LHCN-M2 (cell line): ENCODE results near the gene MROH7. TPM values are rescaled to one million over a fixed set of nuclear protein-coding genes. Genes with fewer than 3 reads are reported as not detected.

Source experiments
- DNase-seq: peaks from one replicate; pipeline ENCODE4 v3.0.0-alpha.2; 2012; ENCODE audit warnings: low read depth
- polyA plus RNA-seq: library from polyadenylated mRNA; unstranded; fragments of >200 nt; gene quantifications from one replicate; pipeline ENCODE4 v1.2.1, GENCODE V29; 2012; ENCODE audit warnings: missing spikeins
- total RNA-seq: library from RNA; depleted of rRNA; stranded (reverse); fragments of >200 nt; gene quantifications from 2 replicates; pipeline ENCODE4 v1.2.3, GENCODE V29; 2014; rRNA removed

MROH7 gene
- total RNA-seq, result not detected in 2 replicates
- polyA plus RNA-seq, result 0.02 TPM

DNA sequence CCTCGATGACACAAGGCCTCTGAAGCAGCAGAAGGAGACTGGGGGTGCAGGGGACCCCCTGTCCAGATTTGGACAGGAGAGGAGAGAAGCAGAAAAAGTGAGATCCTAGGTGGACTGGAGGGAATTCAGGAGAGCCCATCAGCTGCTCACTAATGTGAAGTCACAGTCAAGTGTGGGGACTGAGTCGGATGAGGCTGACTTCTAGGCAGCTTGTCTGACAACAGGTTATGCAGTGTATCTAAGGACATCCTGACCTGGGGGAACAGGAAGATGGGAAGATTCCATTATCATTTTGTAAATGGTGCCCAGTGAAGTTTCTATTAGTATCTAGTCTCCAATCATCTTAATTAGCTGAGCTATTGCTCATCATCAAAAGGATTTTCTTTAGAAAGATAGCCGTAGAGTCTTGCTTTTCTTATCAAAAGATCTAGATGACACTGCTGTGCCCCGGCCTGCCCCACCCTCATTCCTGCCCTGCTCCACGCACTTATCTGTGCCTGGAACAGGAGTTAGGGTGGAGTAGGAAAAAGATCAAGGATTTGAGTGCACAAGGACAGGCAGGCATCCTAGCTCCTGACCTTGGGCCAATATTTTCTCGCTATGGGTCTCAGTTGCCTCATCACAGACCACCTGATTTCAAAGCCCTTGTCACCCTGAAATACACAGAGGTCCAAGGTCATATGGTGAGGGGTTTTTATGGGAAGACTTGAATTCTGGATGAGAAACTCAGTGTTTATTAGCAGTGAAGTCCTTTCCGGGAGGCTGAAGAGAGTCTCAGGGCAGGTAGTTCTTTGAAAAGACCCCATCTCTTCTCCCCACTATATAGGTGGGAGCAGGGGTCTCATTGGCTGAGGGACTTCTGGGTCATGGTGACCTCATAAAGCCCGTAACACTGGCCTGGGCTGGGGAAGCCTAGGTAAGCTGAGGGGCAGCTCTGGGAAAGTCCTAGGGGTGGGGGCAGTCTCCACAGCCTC lies at the start of gene MROH7:
MROH7 (plus strand) TSS at position 924 of the 974 bp plus-strand sequence. CDS start 11,141 bp downstream, outside the sequence.
- DNase-seq, result no peak

DNA sequence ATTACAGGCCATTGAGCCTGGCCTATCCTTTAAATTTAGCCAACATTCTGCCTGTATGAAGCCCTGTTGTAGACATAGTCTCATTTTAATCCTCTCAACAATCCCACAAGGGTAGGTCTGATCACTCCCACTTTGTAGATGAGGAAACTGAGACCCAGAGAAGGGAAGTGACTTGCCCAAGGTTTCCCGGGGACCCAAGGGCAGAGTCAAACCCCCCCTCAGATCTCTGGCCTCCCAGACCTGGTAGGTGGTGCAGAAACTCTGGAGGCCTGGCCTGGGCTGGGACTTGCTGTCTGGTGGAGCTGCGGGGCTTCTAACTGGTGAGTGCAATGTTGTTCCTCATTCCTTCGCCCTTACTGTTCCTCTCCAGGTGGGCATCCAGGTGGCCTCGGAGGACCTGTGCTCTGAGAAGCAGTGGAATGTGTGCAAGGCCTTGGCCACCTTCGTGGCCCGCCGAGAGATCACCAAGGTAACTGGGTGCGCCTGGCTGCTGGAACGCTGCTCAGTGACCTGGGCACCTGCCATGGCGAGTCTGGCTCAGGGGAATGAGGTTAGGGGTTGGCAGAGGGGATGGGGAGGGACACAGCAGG lies 47.9 kb upstream of the MROH7 start:
- DNase-seq, result no peak

DNA sequence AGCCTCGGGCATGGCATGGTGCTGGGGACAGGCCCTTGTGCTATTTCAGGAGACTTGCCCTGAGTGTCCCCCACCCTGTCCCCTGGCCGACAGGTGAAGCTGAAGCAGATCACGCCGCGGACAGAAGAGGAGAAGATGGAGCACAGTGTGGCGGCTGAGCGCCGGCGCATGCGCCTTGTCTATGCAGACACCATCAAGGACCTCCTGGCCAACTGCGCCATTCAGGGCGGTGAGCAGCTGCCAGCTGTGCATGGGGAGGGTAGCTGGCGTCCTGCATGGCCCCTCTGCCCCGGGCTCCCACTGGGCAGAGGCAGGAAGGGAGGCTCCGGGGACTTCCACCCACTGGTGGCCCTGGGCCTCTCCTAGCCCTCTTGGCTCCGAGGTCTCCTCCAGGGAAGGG lies 47.1 kb upstream of the MROH7 start:
- DNase-seq, result no peak

DNA sequence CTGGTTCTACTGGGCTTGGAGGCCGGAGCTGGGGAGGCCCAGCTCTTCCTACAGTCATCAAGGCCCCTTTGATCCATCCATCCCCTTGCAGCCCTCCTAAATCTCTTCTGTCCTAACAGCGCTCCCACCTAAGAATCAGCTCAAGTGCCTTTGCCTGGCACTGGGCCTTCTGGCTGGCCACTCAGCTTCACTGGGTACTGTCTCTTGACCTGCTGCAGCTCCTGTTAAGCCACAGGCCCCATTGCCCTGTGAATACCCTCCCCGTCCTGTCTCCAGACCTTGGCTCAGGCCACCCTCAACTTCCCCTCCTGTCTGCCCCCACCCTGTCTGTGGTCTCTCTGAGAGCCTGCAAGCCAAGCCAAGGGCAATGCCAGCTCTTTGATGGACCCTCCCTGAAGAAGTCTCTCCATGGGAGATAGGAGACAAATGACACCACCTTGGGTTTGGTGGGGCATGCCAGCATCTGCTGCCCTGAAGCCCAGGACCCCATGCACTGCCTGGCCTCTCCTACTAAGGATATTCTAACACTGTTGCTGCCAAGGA lies 45.6 kb upstream of the MROH7 start:
- no peak for DNase-seq

DNA sequence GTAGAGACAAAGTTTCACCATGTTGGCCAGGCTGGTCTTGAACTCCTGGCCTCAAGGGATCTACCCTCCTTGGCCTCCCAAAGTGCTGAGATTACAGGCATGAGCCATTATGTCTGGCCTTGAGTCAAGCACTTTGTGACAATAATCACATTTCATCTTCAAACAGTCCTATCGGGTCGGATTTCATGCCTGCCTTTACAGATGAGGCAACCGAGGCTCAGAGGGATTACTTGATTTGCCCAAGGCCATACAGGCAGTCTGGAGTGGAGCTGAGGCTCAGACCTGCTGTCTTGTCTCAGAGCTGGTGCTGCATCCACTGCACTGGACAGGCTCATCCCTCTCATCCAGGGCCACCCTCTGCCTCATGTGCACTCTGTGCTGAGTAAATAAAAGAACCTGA lies 44.8 kb upstream of the MROH7 start:
- no peak for DNase-seq

DNA sequence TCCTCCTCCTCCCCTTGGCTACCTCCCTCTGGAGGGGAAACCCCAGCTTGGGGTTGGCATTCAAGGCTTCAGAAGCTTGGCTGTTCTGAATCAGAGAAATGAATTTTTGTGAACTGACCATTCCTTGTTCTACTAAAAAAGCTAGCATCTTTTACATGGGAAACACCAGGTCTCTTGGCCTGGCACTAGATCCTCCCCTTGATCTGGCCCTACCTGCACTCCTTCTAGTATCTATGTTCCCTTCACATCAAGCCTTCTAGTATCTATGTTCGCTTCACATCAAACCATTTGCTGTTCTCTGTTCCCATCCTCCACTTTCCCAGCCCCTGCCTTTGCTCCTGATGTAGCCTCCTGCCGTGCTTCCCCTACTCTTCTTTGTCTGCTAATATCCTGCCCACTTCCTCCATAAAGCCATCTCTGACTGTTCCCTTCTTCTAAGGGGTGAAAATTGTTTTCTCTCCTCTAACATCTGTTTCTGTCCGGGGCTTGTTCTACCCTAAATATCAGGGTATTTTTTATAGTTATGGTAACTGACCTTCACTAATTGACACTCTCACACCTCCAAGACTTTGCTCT lies 44.0 kb upstream of the MROH7 start:
- DNase-seq, result no peak

DNA sequence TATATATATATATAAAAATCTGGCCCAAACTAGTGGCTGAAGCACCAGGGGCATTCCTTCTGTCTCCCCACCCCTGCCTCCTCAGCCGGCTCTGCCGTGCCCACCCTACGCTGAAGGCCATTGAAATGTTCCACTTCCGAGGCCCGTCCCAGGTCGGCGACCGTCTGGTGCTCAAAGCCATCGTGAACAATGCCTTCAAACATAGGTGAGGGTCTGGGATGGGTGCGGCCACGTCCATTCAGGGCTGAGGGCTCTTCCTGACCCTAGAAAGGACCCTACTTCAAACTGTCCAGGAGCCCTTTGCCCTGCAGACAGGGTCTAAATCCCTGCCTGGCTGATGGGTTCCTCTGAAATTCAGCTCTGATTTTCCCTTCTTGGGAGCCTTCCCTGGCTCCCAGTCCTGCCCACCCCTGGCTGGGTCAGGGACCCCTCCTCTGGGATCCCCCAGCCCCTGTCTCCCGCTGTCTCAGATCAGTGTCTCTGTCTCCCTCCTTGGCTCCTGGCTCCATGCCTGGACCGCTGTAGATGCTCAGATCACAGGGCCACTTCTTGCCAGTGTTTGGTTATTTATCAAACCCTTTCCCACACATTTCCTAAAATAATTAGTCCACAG lies 42.3 kb upstream of the MROH7 start:
- DNase-seq, result no peak

DNA sequence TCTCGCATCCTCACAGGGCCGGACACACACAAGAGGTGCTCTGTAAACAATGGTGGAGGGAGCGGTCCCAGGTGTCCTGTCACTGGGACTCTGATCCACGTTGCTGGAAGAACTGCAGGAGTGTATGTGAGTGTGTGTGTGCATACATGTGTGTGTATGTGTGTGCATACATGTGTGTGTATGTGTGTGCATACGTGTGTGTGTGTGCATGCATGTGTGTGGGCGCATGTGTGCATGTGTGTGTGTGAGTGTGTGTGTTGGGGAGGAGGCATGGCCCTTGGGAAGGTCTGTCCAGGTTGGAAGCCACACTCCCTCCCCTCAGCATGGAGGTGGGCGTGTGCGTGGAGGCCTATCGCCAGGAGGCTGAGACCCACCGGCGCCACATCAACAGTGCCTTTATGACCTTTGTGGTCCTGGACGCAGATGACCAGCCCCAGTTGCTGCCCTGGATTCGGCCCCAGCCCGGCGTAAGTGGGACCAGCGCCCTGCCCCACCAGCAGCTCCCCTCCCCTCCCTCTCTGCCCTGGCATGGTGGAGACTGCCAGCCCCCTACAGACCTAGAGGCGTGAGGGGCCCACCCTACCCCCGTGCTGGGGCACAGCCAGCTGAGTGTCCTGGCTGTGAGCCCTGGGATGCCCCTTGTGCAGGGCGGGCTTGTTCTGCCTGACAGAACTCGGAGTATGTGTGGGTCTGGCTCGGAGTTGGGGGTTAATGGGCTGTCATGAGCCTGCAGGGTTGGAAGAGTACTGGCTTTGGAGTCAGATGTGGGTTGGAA lies 40.5 kb upstream of the MROH7 start:
- no peak for DNase-seq

DNA sequence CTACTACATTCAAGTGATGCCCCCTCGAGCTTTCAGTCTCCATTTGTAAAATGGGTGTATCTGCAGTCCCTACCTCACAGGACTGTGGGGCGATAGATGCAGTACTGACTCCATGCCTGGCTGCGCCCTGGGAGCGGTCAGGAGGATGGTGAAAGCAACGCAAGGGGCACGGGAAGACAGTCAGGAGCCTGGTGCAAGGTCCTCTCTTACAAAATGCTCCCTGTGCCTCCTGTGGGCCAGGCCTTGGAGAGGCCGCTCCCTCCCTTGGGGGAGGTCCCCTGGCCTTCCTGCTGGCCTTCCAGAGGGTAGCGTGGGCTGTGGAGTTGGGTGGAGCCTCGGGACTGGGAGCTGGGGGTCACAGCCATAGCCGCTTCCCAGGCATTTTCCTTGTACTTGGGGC lies 39.9 kb upstream of the MROH7 start:
- no peak for DNase-seq

DNA sequence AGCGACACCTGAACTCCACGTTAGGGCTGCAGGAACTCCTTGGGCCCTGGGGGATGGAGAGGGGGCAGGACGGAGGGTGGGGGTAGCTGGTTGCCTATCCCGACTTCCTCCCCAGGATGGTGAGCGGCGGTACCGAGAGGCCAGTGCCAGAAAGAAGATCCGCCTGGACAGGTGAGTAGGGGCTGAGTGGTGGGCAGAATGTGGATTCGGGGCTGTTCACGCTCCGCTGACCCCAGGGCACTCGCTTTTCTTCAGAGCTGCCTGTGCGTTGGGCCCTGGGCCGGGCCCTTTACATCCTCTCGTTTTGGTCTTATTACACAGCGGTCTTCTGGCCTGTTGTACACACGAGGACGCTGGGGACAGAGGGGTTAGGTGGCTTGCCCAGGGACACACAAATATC lies 39.0 kb upstream of the MROH7 start:
- DNase-seq, result no peak

DNA sequence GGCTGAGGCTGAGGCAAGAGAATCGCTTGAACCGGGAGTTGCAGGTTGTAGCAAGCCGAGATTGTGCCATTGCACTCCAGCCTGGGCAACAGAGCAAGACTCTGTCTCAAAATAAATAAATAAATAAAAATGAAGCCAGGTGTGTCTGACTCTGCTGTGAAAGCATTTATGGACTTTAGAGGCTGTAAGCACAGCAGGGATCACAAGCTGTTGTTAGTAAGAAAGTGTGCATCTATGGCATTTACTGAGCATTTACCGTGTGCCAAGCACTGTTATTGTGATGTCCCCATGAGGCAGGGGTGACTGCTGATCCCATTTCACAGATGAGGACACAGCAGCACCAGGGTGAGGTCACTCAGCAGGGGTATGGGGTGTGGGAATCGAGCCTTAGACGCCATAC lies 38.3 kb upstream of the MROH7 start:
- DNase-seq, result no peak

DNA sequence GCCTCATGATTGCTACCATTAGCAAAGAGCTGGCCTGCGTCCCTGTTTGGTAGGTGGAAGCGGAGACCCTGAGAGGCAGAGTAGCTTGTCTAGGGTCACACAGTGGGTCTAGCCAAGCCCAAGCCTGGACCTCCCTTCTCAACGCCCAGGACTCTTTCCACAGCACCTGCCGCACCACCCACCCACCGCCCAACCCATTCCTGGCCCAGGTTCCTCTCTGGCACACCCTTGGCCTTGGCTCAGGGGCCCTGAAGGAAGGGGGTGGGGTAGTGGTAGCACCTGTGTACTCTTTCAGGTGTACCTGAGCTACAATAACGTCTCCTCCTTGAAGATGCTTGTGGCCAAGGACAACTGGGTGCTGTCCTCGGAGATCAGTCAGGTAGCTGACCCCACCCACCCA lies 37.5 kb upstream of the MROH7 start:
- no peak for DNase-seq

DNA sequence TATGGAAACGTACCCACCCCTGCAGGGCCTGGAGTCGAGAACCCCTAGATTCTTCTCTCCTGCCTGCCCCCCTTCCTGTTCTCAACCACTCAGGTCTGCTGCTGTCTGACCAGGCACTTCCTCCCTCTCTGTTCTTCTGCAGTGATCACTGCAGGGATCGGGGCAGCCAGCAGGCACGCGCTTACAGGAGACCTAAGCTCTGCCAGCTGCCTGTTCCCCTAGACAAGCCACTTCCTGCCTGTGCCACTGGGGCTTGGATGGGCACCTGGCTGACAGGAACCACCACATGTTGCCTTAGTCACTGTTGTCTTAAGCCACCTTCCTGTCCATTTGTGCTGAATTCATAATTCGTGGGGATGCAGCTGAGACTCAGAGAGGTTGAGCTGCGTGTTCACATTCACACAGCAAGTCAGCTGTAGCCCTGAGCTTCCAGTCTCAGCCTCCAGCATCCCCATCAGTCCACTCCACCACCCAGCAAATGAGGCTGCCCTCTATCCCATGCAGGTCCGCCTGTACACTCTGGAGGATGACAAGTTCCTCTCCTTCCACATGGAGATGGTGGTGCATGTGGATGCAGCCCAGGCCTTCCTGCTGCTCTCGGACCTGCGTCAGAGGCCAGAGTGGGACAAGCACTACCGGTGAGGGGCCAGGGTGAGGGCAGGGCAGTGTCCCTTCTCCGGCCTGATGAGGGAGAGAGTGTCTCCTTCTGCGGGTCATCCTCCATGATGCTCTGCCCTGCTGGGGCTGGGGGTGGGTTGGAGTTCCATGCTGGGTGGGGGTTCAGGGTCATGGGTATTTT lies 36.8 kb upstream of the MROH7 start:
- peak; percentile 36 for DNase-seq

DNA sequence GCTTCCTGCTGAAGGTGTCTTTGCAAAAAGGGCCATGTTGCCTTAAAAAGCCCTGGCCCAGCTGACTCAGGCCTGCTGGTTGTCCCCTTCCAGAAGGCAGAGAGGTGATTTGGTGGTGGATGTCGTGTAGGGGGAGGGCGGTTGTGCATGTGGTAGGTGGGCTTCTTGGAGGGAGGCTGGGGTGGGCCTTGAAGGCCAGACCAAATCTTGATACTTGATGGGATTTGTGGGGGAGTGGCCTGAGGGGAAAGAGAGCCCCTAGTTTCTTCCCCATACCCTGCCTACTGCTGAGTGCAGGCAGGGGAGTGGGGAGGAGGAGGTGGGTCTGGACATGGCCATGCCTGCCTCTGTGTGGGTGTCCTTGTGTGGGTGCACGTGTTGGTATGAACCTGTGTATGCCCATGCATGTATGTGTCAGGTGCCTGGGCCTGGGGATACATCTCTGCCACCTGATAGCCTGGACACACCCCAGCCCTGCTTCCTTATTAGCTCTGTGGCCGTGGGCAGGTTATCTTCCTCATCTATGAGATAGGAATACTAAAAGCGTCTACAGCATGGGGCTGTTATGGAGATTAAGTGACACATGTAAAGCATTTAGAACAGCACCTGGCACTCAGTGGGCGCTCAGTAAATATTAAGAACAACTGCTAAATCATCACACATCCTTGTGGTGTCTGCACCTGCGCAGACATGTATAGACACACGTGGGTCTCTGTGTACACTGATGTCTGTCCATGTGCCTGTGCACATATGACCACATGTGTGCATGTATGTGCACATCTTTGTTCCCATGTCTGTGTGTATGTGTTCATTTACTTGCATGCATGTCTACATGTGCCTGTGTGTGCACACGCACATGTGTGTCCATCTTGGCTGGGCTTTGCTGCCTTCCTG lies 35.2 kb upstream of the MROH7 start:
- no peak for DNase-seq

DNA sequence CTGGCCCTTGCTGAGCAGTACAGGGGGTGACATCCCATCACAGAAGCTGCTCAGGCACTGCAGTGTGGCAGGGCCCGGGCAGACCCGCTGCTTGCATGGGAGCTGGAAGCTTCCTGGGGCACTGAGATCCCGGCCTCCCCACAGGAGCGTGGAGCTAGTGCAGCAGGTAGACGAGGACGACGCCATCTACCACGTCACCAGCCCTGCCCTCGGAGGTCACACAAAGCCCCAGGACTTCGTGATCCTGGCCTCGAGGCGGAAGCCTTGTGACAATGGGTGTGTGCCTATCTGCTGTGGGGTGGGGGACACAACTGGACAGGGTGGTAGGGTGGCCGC lies 34.6 kb upstream of the MROH7 start:
- no peak for DNase-seq

DNA sequence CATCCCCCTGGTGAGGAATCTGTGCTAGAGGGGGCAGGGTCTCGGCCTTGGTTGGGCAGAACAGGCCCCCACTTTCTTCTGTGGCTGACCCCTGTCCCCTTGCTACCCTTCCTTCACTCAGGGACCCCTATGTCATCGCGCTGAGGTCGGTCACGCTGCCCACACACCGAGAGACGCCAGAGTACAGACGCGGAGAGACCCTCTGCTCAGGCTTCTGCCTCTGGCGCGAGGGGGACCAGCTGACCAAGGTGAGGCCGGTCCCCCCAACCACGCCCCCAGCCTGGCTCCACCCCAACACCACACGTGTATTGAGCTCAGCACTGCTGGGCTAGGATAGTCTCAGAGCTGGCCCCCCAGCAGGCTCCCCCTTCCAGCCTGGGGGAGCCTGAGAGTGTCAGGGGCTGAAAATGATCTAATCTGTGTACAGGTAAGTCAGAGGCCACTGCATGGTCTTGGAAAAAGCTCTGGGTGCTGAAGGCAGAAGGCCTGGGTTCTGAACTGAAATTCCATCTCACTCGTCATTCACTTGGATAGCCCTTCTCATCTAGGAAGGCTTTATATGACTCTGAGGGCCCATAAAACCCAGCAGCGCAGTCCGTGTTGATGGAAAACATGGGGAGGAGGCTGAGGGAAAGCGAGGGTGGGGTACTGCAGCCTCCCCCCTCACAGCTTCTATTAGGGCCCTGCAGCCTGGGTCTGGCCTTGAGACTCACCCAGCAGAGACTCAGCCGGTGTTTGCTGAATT lies 33.6 kb upstream of the MROH7 start:
- no peak for DNase-seq

DNA sequence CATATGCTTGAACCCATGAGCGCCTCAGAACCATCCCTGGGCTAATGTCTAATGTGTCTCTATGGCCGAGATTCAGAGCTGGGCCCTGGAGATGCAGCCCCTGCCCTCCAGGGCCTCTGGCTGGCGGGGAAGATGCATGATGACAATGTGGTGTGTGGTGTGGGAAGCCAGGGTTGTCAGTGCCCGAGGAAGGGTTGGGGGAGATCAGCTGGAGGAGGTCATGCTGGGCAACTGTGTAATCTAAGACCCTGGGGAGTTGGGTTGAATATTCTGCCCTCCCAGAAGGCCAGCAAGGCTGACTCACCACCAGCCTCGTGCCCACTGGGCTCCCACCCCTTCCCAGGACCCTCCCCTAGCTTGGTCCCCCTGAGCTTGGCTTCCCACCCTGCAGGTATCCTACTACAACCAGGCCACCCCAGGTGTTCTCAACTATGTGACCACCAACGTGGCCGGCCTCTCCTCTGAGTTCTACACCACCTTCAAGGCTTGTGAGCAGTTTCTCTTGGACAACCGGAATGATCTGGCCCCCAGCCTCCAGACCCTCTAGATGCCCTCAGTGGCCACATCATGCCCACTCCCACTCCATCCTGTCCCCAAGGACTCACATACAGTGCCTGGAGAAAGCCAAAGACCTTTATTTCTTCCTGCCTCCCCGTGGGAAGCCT lies 32.9 kb upstream of the MROH7 start:
- no peak for DNase-seq

DNA sequence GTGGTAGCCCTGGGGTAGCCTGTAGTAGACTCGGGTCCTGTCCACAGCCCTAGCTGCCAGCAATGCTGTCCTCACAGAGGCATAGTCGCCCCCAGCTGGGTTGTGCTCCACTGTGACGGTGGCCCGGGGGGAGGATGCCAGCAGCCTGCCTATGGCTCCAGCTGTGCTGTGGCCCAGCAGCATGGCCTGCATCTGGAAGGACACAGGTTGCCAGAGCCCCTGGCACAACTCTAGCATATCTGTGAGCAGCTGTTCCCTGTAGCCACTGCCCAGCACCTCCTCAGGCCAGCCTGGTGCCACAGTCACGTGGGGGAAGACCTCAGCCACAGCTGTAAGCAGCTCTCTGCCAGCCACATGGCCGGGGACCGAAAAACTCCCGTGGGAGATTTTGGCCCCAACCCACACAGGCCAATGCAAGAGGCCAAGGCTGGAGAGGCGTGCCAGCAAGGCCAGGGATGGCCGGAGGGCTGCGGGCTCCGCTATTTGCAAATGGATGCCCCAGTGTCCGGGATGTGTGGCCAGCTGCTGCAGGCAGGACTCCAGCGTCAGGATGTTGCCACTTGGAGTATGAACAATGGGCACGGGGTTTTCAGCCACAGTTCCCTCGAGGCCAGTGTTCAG lies 32.2 kb upstream of the MROH7 start:
- DNase-seq, result peak; percentile 19
